ENCODE measurements around the gene PATJ.

The PATJ gene

DNA sequence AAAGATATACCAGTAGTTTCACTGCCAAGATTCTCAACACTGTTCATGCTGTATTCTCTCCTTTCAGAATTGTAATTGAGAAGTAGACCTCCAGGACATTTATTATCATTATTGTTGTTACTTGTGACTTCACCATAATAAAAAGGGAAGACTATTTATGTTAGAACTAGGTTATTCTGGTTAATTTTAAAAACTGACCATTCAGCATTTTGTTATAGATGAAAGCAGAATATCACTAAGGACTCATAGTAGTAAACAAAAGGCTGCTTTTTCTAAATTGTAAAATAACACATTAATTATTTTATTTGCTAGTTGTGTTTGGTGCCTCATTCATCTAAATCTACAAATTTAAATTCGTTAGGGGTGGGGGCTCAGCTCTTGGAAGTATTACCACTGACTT lies 210.4 kb downstream of the PATJ start:
- no peak overlapping the region for H3K27ac ChIP-seq
- no peaks in the 10 kb centered on the region for H3K4me1 ChIP-seq (ENCODE audit: control insufficient read depth in 1 of 2, insufficient read depth in 1 of 2, low read depth in 1 of 2, low read length in 1 of 2)
- no peak for TF ChIP-seq CTCF (IDR thresholded peaks at IDR 0.05)
- no peaks in the 10 kb centered on the region for H3K27me3 ChIP-seq
- H3K36me3 ChIP-seq, result no peaks in the 10 kb centered on the region
- H3K4me3 ChIP-seq (ENCODE audit: low read depth in 1 of 2, low read length in 1 of 2), result no peak overlapping the region
- H3K9me3 ChIP-seq, result no peaks in the 10 kb centered on the region

GRCh38 chr1:61953076-61953789 lies 211.0 kb downstream of the PATJ start:
- no peak overlapping the region for H3K4me3 ChIP-seq (ENCODE audit: low read depth in 1 of 2, low read length in 1 of 2)
- TF ChIP-seq CTCF (IDR thresholded peaks at IDR 0.05), result no peak
- no peaks in the 10 kb centered on the region for H3K36me3 ChIP-seq
- H3K9me3 ChIP-seq, result no peaks in the 10 kb centered on the region
- no peak overlapping the region for H3K27ac ChIP-seq
- H3K4me1 ChIP-seq (ENCODE audit: control insufficient read depth in 1 of 2, insufficient read depth in 1 of 2, low read depth in 1 of 2, low read length in 1 of 2), result no peaks in the 10 kb centered on the region
- H3K27me3 ChIP-seq, result no peaks in the 10 kb centered on the region

- Histone ChIP-seq H3K36me3 (no peaks in the 10 kb centered on the region), H3K4me1 (ENCODE audit: control insufficient read depth in 1 of 2, insufficient read depth in 1 of 2, low read depth in 1 of 2, low read length in 1 of 2) (no peaks in the 10 kb centered on the region), H3K4me3 (ENCODE audit: low read depth in 1 of 2, low read length in 1 of 2) (no peak overlapping the region), H3K27ac (no peak overlapping the region), H3K27me3 (no peaks in the 10 kb centered on the region), H3K9me3 (no peaks in the 10 kb centered on the region)
- TF ChIP-seq CTCF (IDR thresholded peaks at IDR 0.05), result no peak
Observed at GRCh38 chr1:61953790-61954150, 211.5 kb downstream of the PATJ start.

DNA sequence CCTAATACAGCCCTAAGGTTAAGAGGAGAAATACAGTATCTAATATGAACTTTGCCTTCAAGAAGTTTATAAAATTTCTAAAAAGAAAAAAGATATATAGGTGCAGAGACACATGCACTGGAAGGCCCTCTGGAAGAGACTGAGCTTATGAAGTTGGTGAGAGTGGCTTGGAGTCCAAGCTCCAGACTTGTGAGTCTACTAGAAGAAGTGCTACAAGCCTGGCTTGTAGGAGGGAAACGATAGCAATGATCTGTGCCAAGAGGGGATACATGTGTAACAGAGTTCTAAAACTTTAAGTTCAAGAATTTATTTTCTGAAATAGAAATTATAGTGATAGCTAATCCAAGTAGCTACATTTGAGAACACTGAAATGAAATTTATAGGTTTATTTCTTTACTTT lies 213.0 kb downstream of the PATJ start:
- H3K27me3 ChIP-seq, result no peaks in the 10 kb centered on the region
- H3K27ac ChIP-seq, result no peak overlapping the region
- no peaks in the 10 kb centered on the region for H3K4me1 ChIP-seq (ENCODE audit: control insufficient read depth in 1 of 2, insufficient read depth in 1 of 2, low read depth in 1 of 2, low read length in 1 of 2)
- H3K9me3 ChIP-seq, result no peaks in the 10 kb centered on the region
- H3K4me3 ChIP-seq (ENCODE audit: low read depth in 1 of 2, low read length in 1 of 2), result no peak overlapping the region
- H3K36me3 ChIP-seq, result no peaks in the 10 kb centered on the region
- no peak for TF ChIP-seq CTCF (IDR thresholded peaks at IDR 0.05)

DNA sequence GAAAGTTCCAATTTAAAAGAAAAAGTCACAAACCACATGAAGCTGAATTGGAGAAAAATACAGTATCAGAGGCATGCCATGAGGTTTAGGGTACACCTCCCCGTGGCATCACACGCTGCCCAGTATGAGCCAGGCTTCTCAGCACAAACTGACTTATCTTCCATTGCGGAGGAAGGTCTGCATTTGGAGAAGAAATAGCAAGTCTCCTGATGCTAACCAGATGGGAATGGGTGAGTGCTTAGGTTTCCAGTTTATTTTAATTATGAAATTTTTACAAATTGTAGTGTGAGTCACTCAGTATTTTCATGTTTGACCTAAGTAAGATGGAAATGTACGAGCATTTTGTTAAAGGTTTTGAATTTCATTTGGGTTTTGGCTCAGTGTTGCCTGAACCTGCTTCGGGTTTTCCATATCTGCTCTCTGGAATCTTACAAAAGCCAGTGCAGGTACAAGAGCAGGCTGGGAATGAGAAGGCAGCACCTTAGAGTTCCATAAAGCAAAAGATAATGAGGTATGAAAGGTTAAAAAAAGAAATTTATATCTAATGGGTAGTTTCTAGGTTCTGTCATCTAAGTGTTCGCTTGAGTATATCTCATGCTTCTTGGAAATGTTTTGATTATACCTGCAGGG lies 213.9 kb downstream of the PATJ start:
- no peak for TF ChIP-seq CTCF (IDR thresholded peaks at IDR 0.05)

More for the DNA sequence above, 213.9 kb downstream of the PATJ start:
- H3K4me1 ChIP-seq (ENCODE audit: control insufficient read depth in 1 of 2, insufficient read depth in 1 of 2, low read depth in 1 of 2, low read length in 1 of 2), result no peaks in the 10 kb centered on the region
- H3K27me3 ChIP-seq, result no peaks in the 10 kb centered on the region
- H3K9me3 ChIP-seq, result no peaks in the 10 kb centered on the region
- no peak overlapping the region for H3K4me3 ChIP-seq (ENCODE audit: low read depth in 1 of 2, low read length in 1 of 2)
- no peaks in the 10 kb centered on the region for H3K36me3 ChIP-seq
- no peak overlapping the region for H3K27ac ChIP-seq

All from neutrophil (primary cell).